Embryonic facial prominence (tissue), 1 donor: ENCODE measurements around the gene LPIN1.
"Not testable (repeated sequence)": the region's sequence is repeated elsewhere in the genome, so short reads cannot be mapped to it uniquely, and the experiment has no call there.

ENCODE experiments used
- DNase-seq: peaks from one replicate; pipeline ENCODE4 v3.0.0-alpha.2; 2016; ENCODE audit errors: extremely low spot score

Gene LPIN1

DNA sequence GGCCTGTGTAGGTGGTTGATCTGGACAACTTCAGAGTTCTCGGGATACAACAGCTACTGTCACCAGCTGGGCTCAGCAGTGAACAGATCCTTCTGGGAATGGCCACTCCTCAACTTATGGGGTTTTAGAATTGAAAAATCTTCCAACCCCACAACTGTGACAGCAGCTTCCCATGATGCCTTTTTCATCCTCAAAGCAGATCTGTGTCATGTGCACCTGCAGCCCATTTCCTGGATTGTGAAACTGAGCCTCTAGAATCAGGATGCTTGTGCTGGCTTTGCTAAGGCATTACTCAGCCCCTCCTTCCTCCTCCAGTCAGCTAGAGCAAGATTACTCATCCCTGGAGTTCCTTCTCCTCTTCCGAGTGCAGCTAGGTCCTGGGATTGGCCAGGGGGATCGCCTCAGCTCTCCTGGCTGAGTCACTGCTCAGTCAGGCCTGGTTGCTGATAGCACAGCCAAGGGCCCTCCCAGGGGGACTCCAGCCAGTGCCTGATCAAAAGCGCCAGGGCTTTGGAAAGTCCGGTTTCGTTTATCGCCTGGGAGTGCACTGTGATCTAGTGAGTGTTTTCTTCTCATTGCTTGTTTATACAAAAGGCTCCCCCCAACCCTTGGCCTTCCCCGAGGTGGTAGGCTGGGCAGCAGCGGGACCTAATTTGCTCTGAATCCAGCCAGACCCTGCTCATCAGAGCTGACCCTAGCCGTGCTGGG, 2.4 kb upstream of the LPIN1 start:
- peak; percentile 53 for DNase-seq

DNA sequence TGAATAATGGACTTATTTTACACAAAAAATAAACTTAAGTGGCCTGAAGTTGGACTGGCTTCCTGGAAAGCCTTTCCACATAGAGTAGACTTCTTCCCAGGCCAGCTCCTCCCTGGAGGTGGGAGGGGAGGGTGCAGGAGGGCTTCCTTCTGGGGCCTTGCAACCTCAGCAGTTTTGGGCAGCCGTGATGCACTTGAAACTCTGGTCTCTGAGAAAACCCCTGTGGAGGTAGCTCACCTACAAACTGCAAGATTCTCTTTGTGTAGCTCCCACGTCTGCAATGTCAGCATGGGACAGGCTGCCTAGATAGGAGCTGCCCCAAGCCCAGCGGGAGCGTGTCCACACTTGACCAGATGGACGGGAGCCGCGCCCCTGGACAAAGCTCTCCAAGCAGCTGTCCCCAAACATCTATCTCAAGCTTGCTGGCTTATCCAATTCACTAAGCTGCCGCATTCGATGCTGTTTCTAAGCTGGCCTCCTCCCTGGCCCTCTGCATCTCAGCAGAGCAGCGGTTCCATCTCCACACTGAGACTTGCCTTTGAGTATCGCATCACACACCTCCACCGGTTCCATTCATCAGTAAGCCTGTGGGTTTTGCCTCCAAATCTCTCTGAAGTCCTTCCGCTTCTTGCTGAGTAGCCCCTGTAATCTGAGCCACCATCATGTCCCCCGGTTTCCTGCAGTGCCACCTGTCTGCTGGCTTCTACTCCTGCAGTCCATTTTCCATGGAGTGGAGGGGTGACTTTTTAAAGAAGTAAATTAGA, 1.6 kb upstream of the LPIN1 start:
- no peak for DNase-seq

DNA sequence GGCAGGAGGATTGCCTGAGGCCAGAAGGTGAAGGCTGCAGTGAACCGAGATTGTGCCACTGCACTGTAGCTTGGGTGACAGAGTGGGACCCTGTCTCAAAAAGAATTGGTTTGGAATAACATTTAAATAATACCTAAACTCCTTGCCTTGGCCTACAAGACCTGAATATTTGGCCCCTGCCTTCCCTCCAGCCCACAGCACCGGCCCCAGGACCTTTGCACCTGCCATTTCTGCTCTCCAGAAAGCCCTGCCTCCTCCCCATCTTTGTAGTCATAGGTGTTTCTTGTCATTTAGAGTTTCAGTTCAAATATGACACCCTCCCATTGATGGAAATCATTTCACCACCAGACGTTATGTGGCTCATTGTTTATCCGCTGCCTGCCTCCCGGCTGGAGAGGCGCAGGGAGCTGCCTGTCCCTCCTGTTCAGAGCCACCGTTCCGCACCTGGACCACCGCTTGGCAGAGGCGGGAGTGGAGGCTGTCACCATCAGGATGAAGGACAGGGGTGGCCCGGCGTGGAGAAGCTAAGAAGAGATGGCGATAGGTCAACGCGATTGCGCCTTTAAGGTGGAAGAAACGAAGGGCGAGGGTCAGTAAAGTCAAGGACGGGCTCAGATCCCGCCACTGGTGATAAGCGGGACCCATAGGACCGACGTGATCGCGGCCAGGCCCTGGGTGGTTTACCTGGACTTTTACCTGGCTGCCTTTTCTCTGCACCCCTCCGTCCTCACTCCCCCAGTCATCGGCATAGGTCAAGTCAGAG, 638 bp upstream of the LPIN1 start:
- no peak for DNase-seq

DNA sequence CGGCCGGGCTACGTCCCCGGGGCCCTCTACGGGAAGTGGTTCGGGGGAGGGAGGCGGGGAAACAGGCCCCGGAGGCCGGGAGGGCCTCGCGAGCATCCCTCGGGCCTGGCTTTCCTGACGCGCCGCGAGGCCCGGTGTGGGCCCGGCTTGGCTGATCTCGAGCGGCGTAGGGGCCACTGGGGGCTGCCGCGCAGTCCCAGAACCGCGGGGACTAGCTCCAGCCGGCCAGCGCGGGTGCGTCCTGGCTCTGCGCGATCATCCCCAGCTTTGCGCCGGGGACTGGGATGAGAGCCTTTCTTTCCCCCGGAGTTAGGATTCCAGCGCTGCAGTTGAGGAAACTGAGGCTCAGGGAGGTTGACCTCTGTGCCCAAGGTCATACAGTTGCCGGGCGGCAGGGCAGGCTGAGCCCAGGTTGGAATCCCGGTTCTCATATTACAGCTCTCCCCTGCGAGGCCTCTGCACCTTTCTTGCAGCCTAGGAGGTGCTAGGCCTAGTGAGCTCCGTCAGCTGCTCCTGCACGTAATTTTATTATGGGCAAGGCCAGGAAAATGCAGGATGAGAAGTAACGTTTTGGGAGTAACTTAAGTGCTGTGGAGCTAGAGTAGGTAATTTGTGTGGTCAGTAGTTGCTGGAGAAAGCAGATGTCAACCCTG, 501 bp downstream of the LPIN1 start:
- no peak for DNase-seq

DNA sequence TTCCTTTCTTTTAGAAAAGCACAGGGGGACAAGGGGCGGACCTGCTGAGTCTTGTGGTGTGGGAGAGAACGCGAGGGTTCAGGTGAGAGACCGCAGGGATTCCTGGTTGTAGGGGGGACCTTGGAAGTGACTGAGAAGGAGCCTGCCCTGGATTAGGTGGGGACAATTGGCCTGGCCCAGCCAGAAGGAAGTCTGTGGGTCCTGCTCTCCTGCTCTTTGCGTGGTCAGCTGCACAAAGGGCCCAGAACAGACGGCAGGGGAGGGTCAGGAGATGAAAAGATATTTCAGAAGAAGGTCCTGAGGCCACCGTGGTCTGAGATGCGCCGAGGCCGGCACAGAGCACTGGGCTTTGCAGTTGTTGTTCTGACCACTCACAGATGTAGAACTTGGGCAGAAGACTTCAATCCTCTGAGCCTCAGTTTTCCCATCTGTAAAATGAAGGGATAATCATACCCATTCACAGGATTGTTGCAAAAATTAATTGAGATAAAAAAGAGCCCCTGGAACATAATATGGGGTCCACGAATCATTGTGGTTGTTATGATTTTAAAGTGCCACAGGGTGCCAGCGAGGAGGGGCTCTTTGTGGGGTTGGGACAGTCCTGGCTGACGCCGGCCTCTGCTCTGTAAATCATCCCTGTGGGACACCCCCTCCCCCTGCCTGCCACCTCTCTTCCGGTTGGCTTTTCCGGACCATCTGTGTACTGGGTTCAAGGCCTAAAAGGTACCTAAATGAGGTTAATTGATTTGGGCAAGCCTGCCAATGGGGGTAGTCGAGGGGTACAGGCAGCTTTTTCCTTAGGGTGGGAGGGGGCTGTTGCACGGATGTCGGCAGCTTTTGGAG, 1.8 kb downstream of the LPIN1 start:
- no peak for DNase-seq

DNA sequence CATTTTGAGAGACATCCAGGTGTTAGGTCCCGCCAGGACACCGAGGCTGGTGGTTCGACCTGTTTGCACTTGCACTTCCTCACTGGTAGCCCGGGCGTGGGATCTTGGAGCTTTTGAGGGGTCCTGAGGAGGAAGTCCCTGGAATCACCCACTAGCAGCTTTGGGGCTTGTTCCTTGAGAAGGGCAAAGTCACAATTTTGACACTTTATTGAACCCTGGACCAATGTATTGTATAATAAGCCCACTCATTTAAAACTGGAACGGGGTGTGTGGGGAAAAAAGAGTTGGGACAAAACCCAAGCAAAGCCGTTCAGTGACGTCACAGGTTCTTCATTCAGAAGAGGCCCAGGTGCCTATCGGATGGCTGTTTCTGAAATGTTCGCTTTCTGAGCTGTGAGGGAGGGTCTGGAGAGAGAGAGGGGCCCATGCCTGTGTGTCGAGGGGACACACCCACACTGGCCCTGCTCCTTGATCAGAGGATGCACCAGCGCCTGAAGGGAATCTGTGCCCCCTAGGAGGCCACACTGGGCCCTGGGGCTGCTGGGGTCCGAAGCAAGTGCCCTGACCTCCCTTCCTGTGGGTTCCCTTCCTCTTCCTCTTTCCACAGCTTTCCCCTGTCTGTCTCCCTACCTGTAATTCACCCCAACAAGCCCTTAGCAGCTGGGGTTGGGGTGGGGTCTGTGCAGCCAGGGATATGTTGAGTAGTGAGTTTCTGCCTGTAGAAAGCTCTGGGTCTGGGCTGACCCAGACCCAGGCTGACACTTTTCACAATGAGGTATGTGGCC, 2.6 kb downstream of the LPIN1 start:
- no peak for DNase-seq

DNA sequence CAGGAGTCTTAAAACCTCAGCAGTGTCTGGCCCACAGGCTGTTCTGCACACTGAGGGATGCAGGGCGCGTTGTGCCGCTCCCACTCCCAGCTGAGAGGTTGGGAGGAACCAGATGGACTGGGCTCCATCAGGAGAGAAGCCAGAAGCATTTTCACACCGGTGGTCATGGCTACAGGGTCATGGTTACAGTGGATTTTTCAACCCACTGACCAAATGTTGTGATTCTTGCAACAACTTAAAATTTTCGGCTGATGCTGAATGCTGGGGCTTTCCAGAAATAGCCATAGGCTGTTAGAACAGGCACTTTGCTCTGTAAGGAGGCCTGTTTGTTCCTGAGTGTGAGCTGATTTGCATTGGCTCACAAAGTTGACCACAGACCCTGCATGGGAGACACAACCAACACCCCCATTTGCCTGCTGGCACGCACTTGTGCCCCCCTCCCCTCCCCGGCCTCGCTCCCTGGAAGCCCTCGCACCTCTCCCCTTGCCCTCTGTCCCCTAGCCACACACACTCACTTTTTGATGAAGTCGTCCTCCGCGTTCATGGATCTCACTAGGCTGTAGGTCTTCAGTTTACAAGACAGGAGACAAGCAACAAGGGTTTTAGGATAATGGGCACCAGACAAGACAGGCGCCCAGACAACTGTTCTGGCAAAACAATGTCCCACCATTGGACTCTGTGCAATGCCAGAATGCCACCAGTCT, 3.4 kb downstream of the LPIN1 start:
- DNase-seq, result no peak

DNA sequence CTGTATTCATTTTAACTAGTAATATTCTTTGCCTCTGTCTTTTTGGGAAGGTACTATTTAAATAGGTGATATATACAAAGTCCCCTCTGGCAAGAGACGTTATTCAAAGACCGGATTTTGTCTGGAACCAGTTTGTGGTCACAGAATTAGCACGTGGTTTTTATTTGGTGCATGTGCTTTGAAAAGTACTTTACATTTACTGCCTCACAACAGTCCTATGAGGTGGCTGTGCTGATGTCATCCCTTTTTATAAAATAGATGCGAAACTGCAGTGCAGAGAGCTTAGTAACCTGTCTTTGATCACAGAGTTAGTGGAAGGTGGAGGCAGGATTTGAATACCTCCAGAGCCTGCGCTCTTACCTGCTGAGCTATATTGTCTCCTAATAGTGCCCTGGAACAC, 4.0 kb downstream of the LPIN1 start:
- no peak for DNase-seq

DNA sequence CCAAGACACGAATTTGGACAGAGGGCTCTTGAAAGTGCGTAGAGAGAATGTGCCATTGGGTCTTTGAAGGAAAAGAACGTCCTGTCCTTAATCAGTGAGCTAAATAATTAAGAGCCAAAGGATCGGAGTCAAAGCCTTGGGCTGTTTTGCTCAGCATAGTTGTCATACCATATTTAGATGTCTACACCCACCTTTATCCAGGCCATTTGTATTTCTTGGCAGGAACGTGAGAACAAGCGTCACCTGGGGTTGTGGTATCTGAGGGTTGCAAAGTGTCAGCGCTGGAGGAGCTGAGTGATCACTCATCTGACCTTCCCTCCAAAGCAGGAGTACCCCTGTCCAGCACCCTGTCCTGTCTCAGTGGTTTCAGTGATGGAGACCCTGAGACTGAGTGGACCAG, 4.5 kb downstream of the LPIN1 start:
- DNase-seq, result no peak

DNA sequence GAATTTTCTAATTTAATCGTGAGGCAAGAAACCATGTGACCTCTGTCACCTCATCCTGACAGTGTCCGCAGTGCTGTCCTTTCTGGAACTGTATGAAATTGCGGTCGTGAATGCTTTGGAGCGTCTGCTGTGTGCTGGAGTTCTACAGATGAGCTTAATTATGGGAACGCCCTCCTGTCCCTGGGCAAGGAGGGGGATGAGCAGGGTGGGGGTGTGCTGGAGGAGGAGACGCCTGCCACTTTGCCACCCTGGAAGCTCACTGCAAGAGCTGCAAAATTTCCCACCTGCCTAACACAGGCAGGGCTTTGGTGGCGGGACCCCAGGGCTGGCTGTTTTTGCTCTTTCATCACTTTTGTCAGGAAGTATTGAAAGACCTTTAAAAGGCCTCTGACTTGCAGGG, 6.5 kb downstream of the LPIN1 start:
- no peak for DNase-seq

DNA sequence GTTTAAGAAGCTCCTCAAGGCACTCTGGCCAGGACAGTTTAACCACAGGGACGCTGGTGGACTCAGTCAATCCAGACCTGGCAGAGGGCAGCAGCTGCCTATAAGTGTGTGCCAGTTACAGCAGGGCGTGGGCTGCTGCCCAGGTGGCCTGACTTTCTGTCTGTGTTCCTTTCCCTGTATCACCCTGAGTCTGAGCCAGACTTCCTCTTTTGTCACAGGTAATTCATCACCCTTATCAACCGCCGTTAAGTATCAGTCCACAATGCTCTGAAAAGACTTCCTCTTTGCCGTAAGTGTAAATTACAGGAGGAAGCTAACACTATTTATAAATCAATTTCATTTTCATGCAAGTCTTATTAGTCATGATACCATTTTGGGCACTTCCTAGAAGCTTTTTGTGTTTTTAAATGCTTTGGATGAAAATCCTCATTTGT, 7.0 kb downstream of the LPIN1 start:
- no peak for DNase-seq

DNA sequence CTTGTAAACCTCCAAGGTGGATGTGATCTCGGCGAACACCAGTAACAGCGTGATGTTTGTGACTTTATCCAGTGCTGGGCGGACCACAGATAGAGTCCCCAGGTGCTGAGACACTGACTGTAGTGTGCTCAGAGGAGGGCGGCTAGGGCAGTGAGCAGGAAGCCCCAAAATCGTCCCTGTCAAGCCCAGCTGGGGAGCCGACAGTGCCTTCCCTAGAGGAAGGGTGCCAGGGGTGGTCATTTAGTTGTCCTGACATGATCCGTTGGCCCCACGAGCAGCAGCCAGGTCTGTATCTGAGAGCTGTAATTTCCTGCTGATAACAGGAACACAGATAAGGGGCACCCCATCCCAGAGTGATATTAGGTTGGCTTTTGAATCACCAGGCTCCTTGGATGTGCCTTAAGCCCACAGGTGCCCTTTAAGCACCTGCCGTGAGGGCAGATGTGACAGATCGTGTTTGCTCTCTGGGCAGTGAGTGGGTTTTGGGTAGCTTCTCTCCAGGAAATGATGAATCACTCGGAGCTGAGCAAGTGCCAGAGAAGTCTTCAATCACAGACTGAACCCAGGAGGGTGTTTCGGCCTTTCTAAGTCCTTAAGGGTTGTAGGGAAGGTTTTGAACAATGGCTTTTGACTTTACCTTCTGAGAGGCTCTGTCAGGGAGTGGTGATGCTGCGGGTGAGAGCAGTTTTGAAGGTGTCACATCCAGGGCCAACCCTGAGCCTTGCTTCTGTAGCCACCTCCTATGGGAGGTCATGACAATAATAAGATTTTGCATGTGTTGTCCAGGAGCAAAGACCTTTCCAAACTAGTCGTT, 7.7 kb downstream of the LPIN1 start:
- no peak for DNase-seq

DNA sequence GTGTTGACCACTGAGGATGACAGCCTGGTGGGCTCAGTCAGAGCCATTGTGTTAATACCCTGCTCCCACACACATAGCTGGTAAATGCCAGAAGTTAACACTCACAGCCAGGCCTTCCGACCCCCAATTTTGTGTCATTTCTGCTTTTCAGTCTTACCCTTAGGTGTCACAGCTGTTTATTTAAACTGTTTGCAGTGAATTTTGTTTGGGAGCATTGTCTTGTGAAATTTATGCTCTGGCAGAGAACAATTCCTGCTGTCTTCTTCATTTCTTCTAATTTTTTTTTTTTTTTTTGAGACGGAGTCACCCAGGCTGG, 8.2 kb downstream of the LPIN1 start:
- DNase-seq, result no peak

DNA sequence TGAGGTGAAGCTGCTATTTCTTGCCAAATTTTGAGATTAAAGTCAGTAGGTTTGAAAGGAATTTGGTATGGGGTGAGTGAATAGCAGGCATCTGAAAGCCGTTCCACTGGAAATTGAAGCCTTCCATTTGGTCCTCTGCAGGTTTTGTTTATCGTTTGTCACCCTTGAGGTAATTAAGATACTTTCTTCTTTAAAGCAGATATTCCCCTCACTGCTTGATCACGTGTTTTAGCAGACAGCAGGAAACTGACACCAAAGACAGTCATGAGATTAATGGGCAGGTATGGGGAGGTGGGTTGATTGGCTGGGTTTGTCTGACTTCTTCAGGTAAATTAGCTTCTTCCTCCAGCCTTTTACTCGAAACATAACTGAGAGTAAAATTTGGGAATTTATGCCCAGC, 10.7 kb downstream of the LPIN1 start:
- DNase-seq, result no peak

DNA sequence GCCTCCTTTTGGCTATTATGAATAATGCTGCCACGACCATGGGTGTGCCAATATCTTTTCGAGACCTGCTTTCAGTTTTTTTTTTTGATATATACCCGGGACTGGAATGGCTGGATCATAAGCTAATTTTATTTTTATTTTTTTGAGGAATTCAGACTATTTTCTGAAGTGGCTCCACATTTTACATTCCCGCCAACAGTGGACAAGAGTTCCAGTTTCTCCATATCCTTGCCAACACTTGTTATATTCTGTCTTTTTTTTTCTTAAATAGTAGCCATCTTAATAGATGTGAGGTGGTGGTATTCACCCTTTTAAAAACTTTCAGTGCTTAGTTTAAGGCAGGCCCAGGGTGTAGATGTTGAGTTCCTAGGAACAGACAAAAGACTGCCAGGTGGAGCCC, 11.8 kb downstream of the LPIN1 start:
- DNase-seq, result no peak

DNA sequence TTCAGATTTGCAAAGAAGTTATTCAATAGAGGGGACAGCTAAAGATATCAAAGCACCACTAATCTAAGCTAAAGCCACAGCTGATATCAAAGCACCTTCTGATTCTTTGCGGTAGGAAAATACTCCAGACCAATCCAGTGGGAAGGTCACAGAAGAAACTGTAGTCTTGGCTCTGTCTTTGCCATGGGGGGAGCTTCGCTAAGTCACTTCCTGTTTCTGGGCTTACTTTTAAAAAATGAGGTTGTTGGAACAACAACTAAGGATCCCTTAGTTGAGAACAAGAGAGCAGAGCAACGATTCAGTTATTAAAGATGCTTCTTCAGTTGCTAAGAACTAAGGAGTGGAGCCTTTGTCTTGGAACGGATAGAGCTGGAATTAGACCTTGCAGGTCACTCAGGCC, 12.2 kb downstream of the LPIN1 start:
- no peak for DNase-seq

DNA sequence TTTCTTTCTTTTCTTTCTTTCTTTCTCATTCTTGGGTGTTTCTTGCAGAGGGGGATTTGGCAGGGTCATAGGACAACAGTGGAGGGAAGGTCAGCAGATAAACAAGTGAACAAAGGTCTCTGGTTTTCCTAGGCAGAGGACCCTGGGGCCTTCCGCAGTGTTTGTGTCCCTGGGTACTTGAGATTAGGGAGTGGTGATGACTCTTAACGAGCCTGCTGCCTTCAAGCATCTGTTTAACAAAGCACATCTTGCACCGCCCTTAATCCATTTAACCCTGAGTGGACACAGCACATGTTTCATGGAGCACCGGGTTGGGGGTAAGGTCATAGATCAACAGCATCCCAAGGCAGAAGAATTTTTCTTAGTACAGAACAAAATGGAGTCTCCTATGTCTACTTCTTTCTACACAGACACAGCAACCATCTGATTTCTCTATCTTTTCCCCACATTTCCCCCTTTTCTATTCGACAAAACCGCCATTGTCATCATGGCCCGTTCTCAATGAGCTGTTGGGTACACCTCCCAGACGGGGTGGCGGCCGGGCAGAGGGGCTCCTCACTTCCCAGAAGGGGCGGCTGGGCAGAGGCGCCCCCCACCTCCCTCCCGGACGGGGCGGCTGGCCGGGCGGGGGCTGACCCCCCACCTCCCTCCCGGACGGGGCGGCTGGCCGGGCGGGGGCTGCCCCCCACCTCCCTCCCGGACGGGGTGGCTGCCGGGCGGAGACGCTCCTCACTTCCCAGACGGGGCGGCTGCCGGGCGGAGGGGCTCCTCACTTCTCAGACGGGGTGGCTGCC, 12.9 kb downstream of the LPIN1 start:
- DNase-seq, result not testable (repeated sequence)

DNA sequence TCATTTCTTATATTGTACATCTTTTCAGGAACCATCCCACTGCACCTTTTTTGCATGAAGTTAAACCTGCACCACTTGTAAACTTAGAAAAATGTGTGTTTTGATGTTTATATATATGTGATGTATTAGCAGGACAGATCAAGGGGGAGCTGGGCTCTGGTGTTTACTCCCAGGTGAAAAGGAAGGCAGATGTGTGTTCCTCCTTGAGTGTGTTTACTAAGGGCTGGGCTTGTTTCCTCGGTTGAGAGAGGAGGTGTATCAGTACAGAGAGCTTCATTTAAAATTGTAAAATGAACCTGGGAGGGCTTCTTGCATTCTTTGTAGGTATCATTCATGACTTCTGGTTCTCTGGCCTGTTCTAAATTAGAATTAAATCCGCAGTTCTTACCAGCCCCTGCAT, 14.8 kb downstream of the LPIN1 start:
- DNase-seq, result no peak
